ENCODE measurements around the gene EFHC1.

DNA sequence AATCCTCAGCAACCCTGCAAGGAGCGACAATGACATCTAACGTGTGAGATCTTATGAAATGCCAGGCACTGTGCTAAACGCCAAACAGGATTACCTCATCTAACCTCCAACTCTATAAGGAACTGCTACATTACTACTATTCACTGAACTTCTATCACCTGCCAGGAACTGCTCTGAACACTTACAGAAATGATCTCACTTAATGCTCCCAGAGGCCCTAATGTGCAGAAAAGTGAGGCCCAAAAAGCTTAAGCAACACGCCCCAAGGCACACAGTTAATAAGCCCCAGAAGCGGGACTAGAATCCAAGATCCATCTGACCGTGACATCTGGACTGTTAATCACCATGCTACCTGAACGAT lies 128.2 kb downstream of the EFHC1 start:
- no peak for TF ChIP-seq SP1 (IDR thresholded peaks at IDR 0.05; ENCODE audit: low read depth)
- no peak for TF ChIP-seq REST (IDR thresholded peaks at IDR 0.05; ENCODE audit: low read depth)
- no peak for TF ChIP-seq POLR2AphosphoS5 (IDR thresholded peaks at IDR 0.05; ENCODE audit: low read depth, low read length)
- no peak for TF ChIP-seq ZNF274 (IDR thresholded peaks at IDR 0.05; ENCODE audit: low read depth, low read length)
- no peak for TF ChIP-seq POLR2A (IDR thresholded peaks at IDR 0.05; ENCODE audit: borderline replicate concordance, extremely low read depth, insufficient read depth, insufficient read length)
- TF ChIP-seq EZH2 (IDR thresholded peaks at IDR 0.05) = no peak
- TF ChIP-seq CTCF (IDR thresholded peaks at IDR 0.05 in 2 of 3, conservative IDR thresholded peaks at IDR 0.05 in 1 of 3; ENCODE audit: borderline replicate concordance in 1 of 3, insufficient read depth in 1 of 3, low read depth in 2 of 3, low read length in 2 of 3) = no peak
- no peak for TF ChIP-seq TCF7L2 (IDR thresholded peaks at IDR 0.05; ENCODE audit: borderline replicate concordance, extremely low read depth, insufficient read depth, insufficient read length)

All from HCT116 (cell line).